OCI-LY3 (cell line): Measurements from ENCODE around the gene KRT1.

ENCODE experiments used
- CTCF ChIP-seq: fragments of 200-600, 300-600 bp; sonication (generic); IDR thresholded peaks from 2 replicates; pipeline ENCODE4 v1.5.1; 2014; ENCODE audit warnings: antibody characterized with exemption, low read length, low read depth
- EZH2phosphoT487 ChIP-seq: fragments of 200-600 bp; shearing (Covaris generic); IDR thresholded peaks from 2 replicates; pipeline ENCODE4 v1.6.1; 2018; ENCODE audit warnings: antibody characterized with exemption, mixed run types, low read depth

DNA sequence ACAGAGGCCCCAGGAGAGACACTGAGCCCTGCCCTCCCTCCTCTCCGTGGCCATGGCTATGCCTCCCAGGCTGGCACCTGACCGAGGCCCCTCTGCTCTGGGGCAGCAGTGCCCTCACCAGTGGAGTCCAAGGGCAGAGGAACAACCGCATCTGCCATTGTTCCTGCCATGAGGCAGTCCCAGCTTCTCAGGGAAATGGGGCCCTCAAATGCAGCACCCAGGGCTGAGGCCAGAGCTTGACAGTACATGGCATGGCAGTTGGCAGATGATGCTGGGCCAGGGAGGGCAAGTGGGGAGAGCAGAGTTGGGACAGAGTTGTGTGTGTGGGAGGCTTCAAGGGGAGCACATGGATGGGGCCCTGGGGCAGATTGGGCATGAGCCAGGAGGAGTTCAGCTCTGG is 44.2 kb upstream of the KRT1 start:
- TF ChIP-seq CTCF (no peak), EZH2phosphoT487 (no peak)
